IMR-90 (cell line): ENCODE results near the gene RAPGEF1.
A peak's percentile ranks its signal among the peaks of the same experiment; 100 is the strongest.

Experiments used
- BHLHE40 ChIP-seq: fragments of 150-350 bp; IDR thresholded peaks from 2 replicates; pipeline ENCODE4 v1.6.1; 2016; ENCODE audit warnings: mild to moderate bottlenecking, low read depth, low read length
- CEBPB ChIP-seq: IDR thresholded peaks from 2 replicates; pipeline ENCODE4 v1.6.1; 2012; ENCODE audit warnings: low read depth, low read length, improper control_type of control experiment
- FOS ChIP-seq: fragments of 150-350 bp; IDR thresholded peaks from 2 replicates; pipeline ENCODE4 v1.6.1; 2016; ENCODE audit warnings: low read depth, low read length
- NFE2L2 ChIP-seq: fragments of 150-350 bp; IDR thresholded peaks from 2 replicates; pipeline ENCODE4 v1.6.1; 2016; ENCODE audit warnings: low read depth, mild to moderate bottlenecking, low read length
- POLR2A ChIP-seq: IDR thresholded peaks from 2 replicates; pipeline ENCODE4 v1.6.1; 2012; ENCODE audit warnings: mild to moderate bottlenecking, low read depth, low read length
- RAD21 ChIP-seq: IDR thresholded peaks from 2 replicates; pipeline ENCODE4 v1.6.1; 2012; ENCODE audit warnings: low read length, improper control_type of control experiment
- SMC3 ChIP-seq: fragments of 150-350 bp; IDR thresholded peaks from 2 replicates; pipeline ENCODE4 v1.6.1; 2016; ENCODE audit warnings: low read depth, mild to moderate bottlenecking, antibody characterized with exemption, low read length, moderate library complexity
- TF ChIP-seq, protein P1 (sequence below): conservative IDR thresholded peaks from 2 replicates; pipeline ENCODE4 v1.5.1; 2012; ENCODE audit warnings: mild to moderate bottlenecking, low read depth, low read length, improper control_type of control experiment
- TF ChIP-seq, protein P2 (sequence below): fragments of 150-350 bp; IDR thresholded peaks from 2 replicates; pipeline ENCODE4 v1.6.1; 2017; ENCODE audit warnings: mild to moderate bottlenecking, antibody characterized with exemption, low read length, low read depth

DNA sequence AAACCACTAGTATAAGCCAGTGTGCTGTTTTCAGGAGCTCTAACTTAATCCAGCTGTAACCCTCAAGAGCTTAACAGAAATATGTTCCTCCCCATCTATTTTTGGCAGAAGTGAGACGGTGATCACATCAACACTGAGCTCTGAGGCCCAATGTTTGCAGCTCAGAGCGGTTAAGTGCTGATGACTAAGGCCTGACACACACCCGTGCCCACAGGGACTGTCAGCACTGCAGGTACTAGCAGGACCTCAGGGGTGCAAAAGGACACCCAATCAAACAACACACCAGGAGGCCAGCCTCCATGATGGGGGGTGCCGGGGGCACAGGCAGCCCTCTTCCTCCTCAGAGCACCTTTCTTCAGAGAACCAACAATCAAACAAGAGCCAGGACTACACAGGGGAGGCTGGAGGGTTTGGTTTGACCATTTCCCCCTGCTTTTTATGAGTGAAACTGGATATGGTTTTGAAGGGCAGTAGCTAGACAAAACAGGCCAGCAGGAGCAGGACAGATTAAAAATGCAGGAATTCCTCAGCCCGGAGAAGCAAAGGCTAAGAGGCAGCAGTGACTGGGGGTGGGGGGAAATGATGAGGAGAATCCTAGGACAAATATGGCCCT is 61.3 kb downstream of the RAPGEF1 start:
- TF ChIP-seq, protein P1, sequence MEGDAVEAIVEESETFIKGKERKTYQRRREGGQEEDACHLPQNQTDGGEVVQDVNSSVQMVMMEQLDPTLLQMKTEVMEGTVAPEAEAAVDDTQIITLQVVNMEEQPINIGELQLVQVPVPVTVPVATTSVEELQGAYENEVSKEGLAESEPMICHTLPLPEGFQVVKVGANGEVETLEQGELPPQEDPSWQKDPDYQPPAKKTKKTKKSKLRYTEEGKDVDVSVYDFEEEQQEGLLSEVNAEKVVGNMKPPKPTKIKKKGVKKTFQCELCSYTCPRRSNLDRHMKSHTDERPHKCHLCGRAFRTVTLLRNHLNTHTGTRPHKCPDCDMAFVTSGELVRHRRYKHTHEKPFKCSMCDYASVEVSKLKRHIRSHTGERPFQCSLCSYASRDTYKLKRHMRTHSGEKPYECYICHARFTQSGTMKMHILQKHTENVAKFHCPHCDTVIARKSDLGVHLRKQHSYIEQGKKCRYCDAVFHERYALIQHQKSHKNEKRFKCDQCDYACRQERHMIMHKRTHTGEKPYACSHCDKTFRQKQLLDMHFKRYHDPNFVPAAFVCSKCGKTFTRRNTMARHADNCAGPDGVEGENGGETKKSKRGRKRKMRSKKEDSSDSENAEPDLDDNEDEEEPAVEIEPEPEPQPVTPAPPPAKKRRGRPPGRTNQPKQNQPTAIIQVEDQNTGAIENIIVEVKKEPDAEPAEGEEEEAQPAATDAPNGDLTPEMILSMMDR = no peak
- TF ChIP-seq POLR2A = peak; percentile 24; the same call in 1 of the 2 replicates
- no peak for TF ChIP-seq NFE2L2
- peak; percentile 96 for TF ChIP-seq BHLHE40
- 0 out of 2 replicates have a peak, but pooled peaks have one; percentile 25 for TF ChIP-seq RAD21
- peak; percentile 23; the same call in 1 of the 2 replicates for TF ChIP-seq SMC3
- TF ChIP-seq CEBPB = peak; percentile 35
- peak; percentile 94 for TF ChIP-seq FOS
- TF ChIP-seq, protein P2, sequence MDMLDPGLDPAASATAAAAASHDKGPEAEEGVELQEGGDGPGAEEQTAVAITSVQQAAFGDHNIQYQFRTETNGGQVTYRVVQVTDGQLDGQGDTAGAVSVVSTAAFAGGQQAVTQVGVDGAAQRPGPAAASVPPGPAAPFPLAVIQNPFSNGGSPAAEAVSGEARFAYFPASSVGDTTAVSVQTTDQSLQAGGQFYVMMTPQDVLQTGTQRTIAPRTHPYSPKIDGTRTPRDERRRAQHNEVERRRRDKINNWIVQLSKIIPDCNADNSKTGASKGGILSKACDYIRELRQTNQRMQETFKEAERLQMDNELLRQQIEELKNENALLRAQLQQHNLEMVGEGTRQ = no peak
